ENCODE measurements around the gene CKAP2L. TPM values are rescaled to one million over a fixed set of nuclear protein-coding genes. Genes with fewer than 3 reads are reported as not detected.
"Not testable (repeated sequence)": the region's sequence is repeated elsewhere in the genome, so short reads cannot be mapped to it uniquely, and the experiment has no call there.

Gene CKAP2L
- polyA plus RNA-seq, 3 donors = 12.4 to 14.8 (median 12.9) TPM

DNA sequence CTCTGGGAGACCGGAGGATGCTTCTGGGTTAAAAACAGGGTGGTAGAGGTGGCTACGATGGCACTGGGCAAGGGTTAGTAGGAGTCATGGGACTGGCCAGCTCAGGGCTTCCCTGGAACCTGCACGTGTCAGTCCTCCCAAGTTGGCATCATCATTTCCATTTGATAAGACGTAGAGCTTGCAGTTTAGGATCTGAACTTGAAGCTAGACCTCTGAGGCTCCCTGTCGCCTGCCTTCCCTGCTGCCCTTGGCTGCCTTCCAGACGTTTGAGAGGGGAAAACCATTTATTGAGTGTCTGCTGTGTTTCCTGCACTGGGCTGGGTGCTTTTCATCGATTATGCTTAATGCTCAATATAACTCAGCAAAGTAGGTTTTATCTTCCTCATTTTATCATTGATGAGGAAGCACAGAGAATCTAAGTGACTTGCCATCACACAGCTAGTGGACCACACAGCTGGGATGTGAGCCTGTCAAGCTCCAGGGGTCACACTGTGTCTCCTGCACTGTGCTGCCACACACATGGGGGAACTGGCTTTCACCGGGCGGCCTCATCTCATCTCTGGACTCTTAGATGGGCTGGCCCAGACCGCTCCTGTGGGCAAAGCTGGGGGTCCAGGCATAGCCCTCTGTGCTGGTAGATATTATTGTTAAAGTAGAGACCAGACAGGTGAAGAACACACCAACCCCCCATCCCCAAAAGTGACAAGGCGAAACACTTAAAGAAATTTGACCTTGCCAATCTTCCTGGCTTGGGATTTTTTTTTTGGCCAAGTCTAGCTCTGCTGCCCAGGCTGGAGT, 35.8 kb downstream of the CKAP2L start:
- DNase-seq = no peak

DNA sequence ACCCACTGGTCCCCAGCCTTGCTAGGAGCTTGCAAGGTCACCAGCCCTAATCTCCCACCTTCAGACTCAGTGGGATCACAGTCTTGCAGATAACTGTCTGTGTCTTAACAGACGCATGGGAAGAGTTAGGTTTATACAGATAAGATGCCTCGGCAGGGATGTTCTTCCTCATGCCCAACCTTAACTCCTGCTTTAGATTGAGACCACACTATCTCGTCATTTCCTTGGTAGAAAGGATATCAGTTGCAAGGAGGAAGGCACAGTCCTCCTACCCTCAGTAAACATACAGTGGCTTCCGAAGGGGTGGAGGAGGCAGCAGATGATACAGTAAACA, 36.4 kb downstream of the CKAP2L start:
- no peak for DNase-seq

DNA sequence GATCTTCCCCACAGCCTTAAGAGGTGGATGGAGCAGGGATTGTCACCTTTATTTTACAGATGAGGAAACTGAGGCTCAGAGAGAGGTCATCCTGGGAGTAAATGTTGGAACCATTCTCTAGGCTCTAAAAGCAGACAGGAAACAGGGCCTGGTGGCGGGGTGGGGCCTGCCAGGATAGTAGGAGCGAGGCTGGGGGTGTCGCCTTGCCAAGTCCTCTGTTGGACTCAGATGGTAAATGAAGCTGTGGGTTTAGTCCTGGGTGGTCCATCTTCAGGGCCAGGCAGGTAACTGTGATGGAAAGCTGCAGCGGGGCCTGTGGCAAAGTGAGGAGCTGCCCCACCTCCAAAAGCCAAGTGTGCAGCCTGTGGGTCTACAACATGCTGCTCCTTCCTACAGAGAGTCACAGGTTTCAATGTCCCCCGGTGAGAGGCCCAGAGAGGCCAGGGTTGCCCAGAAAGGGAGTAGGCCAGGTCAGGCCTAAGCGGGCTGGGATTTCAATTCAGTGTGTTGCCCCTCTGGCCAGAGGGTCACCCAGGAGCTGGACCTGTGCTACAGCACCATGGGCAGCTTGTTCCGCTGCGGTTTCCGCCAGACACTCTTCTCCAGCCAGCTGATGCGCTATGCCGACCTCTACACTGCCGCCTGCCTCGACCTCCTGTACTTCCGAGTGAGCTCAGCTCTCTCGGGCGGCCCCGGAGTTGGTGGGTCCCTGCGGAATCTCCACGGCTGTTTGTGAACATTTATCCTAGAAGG, 37.0 kb downstream of the CKAP2L start:
- no peak for DNase-seq

DNA sequence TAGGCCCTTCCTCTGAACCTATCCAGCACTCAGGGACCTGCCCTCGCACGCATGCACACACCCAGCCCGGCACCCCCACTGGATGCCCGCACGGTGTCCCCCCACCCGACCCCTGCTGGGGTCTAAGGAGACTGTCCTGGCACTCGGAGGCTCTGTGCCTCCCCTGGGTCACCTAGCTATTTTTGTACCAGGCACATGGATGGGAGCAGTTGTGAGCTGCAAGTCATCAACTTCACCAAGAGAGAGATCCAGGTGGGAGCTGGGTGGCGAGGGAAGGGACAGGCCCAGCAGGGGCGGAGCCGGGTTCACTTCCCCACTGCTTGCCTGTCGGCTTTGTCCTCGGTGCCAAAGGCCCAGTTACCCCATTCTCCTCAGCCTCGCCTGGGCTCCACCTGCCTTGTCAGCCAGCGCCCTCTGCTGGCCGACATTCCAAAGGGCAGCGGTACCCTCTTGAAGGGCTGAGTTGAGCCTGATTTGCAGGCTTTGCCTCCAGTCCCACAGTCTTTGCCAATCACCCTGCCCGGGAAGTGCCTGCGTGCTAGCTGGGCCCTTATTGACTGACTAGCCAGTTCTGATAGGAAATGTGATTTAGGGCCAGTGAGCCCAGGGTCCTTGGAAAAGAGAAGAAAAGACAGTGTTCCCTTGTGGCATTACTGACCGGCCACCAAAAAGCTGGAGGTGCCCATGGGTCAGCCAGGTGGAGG, 37.8 kb downstream of the CKAP2L start:
- peak; percentile 83 for DNase-seq

DNA sequence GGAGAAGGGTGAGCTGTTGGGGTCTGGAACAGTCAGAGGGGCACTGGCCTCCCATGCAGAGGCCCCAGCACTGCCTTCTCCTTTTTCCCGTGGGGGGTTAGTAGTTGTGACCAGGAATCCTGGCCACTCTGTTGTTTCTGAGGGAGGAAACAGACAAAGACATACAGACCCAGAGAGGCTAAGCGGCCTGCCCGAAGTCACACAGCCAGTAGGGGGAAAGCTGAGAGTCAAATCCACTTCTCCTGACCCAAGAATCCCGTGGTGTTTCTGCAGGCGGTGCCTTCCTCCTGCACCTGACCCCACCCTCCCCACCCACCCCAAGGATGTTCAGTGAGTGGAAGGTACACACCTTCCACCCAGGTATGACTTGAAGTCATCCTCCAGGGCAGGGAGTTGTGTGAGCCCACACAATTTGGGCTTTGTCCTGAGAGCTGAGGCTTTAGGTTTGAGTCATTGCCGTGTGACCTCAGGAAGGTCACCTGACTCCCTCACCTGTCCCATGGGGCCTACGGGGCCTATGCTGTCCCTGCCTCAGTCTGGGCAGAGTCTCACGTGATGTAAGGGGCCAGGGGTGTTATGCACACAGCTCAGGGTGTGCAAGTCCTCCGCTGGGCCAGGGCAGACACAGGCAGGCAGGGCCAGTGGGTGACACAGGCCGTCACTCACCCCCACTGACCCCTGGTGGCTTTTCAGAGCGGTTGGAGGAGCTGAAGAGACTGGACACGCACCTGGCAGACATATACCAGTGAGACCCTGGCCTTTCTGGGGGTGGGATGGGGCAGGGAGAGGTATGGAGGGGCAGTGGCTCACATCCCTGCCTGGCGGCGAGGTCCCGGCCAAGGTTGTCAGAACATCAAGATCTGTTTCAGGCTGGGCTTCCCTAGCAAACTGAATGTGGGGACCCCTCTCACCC, 38.6 kb downstream of the CKAP2L start:
- no peak for DNase-seq

DNA sequence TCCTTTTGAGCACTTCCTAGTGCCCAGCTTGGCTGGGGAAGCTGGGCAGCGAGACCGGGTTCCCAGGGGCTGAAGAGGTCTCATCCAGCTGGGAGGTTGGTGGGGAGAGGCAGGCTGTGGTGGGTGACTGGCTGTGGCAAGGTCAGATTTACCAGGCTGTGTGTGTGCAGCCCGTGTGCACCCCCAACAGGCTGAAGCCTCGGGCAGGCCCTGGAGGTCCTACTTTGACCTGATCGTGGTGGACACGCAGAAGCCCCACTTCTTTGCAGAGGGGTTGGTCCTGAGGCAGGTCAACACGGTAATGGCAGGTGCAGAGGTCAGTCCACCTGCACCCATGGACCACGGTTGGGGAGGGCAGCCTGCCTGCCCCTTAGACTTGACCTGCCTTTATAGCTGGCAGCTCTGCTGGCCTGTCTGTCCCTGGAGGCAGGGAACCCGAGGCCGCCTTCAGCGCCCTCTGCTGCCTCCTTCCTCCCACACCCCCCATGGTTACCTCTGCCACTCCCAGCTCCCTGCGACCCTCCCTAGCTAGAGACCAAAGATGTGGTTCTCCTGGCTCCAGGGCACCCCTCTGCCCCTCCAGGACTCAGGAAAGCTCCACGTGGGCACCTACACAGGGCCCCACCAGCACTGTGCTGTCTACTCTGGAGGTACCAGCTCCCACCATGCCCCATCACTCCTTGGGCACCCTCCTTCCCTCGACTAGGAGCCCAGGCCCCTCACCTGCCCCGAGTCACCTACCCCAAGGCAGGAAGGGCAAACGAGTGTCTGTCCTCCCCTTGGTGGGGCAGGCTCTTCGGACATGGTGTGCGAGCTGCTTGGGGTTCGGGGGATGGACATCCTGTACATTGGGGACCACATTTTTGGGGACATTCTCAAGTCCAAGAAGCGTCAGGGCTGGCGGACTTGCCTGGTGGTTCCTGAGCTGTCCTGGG, 39.6 kb downstream of the CKAP2L start:
- DNase-seq = no peak

DNA sequence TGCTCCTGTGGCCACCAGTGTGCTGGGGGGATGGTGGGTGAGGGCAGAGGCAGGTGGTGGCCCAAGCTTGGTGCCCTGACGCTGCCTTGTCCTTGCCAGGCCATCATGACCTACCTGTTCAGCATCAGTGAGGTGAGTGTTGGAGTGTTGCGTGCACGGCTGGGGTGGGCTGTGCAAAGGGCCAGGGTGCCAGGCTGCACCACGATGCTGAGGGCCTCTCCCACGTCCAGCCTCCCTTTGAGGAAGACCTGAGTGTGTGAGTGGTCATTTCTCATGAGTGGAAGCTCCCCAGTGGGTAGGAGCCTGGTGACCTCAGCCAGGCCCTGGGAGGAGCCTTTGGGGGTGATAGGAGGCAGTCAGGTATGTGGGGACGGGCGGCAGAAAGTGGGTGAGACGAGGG, 40.4 kb downstream of the CKAP2L start:
- no peak for DNase-seq

DNA sequence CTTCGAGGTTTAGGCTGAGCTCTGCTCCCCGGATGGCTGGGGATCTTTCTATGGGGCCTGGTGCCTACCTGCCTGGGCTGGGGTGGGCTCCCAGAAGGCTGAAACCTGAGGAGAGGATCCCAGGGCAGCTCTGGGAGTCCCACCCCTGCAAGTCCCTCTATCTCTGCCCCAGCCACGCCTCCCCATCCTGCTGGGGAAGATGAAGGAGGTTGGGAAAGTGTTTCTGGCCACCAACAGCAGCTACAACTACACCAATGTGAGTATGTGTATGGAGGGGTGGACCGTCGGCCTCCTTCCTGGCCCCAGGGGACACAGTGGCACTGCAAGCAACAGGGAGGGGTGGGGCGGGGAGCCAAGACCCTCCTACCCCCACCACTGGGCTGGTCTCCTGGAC, 40.9 kb downstream of the CKAP2L start:
- no peak for DNase-seq

DNA sequence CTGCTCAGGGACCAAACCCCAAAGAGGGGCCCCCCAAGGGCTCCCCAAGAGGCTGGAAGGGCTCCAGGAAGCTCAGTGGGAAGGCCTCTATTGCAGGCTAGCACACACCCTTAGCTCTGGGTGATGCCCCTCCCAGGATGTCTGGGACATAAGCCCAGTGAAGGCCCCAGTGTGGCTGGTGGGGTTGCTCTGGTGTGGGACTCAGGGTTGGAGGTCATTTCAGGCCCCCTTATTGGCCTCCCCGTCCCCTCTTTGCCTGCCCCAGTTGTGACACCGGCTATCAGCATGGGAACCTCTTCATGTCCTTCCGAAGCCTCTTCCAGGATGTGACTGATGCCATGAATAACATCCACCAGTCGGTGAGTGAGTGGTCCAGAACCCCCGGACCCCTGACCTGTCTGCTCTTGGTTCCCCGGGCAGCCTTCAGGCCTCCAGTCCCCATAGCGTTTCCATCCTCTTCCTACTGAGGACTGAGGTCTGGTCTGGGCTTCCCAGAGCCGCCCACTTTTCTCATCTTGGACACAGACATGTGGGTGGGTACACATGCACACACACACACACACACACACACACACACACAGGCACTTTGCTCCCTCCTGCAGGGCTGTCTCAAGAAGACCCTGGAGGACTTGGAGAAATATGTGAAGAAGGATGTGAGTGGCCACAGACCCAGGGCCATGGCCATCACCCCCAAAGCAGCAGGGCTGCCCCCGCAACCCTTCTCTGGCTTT, 41.4 kb downstream of the CKAP2L start:
- no peak for DNase-seq

DNA sequence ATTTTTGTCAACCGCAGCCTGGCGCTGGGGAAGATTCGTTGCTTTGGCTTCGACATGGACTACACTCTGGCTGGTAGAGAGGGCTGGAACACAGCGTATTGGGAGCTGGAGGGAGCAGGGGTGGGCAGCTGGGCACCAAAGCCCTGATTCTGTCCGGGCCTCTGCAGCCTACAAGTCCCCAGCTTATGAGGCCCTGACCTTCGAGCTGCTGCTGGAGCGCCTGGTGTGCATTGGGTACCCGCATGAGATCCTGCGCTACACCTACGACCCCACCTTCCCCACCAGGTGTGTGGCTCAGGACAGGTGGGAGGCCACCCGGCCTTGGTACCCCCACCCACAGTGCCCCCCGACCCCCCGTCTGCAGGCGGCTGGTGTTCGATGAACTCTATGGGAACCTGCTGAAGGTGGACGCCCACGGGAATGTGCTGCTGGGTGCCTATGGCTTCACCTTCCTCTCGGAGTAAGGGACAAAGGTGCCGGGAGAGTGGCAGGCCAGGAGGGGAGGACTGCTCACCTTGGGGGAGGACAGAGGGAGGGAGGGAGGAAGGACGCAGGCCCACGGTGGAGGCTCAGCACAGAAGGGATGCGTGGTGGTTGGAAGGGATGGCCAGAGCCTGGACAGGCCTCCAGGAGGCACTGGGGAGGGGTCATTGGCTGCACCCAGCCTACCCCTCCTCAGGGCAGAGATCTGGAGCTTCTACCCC, 42.4 kb downstream of the CKAP2L start:
- DNase-seq = no peak

DNA sequence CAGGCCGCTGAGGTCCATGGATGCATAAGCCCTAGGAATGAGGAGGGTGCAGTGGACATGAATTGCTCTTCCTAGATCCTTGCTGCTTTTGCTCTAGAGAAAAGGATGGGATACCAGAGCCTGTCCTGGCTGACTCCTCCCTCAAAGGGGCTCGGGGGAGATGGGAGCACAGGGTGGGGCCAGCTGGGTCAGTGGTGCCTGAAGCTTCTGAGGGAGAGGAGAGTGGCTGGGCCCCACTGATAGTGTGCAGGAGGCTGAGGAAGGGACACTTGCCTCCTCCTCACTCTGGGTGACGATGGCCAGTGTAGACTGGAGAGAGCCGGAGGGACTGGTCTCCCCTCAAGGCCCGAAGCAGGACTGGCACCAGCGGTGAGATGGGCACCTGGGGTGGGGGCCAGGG, 43.6 kb downstream of the CKAP2L start, which contains the start of gene NT5DC4:
Gene NT5DC4 (plus strand): TSS at position 236 of the 400 bp plus-strand sequence. CDS start 60 bp downstream, at position 296.
- no peak for DNase-seq

DNA sequence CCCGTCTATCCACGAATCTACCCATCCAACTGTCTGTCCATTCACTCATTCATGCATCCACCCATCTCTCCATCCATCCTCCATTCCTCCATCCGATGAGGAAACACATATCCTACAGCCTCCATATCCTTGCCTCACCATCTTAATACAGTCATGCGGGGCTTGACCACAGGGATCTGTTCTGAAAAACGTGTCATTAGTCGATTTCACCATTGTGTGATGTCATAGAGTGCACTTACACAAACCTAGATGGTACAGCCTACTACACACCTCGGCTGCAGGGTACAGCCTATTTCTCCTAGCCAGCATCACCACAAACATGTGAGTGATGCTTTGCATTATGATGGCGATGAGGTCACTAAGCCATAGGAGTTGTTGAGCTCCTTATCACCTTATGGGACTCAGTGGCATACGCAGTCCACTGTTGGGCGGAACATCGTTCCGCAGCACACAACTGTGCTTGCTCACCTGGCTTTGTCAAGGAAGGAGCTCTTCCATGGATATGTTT, 45.5 kb downstream of the CKAP2L start:
- no peak for DNase-seq

DNA sequence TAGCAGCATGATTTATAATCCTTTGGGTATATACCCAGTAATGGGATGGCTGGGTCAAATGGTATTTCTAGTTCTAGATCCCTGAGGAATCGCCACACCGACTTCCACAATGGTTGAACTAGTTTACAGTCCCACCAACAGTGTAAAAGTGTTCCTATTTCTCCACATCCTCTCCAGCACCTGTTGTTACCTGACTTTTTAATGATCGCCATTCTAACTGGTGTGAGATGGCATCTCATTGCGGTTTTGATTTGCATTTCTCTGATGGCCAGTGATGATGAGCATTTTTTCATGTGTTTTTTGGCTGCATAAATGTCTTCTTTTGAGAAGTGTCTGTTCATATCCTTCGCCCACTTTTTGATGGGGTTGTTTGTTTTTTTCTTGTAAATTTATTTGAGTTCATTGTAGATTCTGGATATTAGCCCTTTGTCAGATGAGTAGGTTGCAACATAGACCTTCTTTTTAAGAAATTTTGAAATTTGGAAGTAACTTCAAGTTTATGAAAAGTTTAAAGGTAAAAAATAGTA, 47.5 kb downstream of the CKAP2L start:
- DNase-seq = not testable (repeated sequence)

DNA sequence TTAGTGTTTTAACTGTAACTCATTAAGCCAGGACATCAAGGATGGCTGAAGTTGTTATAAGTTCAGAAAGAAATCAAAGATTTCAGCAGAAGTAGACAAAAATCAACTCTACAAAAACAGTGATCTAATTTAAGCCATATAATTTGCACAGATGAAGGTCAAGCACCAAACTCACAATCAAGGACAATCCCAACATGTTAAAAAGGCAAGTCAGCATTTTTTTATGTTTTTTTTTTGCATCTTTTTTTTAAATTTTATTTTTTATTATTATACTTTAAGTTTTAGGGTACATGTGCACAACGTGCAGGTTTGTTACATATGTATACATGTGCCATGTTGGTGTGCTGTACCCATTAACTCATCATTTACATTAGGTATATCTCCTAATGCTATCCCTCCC, 48.3 kb downstream of the CKAP2L start:
- not testable (repeated sequence) for DNase-seq

DNA sequence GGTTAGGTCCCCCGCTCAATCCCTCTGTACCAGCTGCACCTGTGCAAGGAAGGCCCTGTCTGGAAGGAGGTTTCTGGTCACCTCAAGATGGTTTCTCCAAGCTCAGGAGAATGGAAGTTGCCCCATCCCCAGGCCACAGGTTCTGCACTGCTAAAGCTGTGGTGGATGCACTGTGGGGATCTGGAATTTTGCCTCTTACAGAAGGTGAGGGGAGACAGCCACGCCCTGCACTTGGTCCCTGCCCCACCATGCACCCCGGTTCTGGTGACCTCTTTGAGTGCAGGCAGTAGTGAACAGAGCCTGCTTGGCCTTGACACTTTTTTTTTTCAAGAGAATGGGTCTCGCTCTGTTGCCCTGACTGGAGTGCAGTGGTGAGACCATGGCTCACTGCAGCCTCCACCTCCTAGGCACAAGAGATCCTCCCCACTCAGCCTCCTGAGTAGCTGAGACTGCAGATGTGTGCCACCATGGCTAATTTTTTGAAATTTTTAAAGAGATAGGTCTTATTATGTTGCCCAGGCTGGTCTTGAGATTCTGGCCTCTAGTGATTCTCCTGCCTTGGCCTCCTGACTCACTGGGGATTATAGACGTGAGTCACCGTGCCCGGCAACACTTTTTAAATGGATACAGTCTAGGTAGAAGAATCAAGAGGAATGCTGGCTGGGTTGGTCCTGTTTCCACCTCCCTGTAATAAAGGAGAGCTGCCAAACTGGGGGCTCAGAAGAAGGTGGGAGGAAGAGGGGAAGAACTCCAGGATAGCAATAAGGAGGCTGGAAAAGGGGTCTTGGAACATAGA, 49.4 kb downstream of the CKAP2L start:
- no peak for DNase-seq

DNA sequence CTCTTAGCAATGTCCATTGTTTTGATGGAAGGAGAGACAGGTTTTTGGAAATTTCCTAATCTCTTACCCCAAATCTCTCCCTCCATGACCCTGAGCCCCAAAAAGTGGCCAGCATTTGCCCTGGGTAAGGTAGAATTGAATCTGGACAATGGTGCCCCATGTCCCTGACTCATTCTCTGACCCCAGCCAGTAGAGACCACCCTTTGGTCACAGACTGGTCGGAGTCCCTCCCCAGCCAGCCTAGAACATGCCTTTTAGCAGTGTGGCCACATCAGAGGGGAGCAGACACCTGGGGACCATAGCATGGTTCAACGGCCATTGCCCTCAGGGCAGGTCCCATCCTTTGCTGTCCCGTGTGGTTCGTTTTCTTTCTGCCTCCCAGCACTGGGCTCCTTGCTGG, 50.1 kb downstream of the CKAP2L start:
- no peak for DNase-seq

DNA sequence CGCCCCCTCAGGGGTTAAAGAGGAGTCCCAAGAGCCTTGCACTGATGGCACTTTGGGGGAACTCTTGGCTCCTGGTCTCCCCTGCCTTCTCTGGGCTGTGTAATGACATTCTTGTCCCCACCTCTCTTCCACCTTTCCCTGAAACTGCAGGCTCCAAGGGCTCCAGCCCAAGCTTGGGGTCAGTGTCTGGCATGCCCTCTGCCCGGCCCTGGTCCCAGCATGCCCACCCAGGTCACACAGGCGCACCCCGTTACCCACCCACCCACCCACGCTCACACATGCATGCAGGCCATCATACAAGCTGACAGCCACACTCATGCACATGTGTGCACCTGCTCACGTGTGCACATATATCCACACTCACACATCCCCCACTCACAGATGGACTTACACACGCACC, 50.5 kb downstream of the CKAP2L start:
- no peak for DNase-seq

DNA sequence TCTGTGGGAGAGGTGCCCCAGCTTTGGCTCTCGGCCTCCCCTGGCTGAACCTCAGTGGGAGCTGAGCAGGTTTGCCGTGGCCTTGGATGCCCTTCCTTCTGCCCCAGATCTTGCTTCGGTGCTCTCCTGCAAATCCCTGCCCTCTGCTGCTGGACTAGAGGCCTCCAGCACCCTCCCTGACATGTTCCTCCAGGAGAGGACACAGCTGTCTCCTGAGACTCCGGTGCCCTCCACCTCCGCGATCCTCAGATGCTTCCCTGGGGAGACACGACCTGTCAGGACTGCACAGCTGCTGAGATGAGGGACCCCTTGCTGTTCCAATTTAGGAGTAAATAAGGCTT, 50.9 kb downstream of the CKAP2L start:
- no peak for DNase-seq

All from renal pelvis (tissue), 4 donors.